Measurements from ENCODE around the gene HEPHL1. TPM values are rescaled to one million over a fixed set of nuclear protein-coding genes. Genes with fewer than 3 reads are reported as not detected.

HEPHL1 gene
- total RNA-seq, 1 experiment from 2014 or later = not detected

GRCh38 chr11:94010136-94010535 lies 11.0 kb upstream of the HEPHL1 start:
- H3K4me3 ChIP-seq (replicated peaks in 1 of 2; ENCODE audit: low read depth in 1 of 2, low read length in 2 of 2) = no peak overlapping the region
- no peaks in the 10 kb centered on the region for H3K9me2 ChIP-seq (ENCODE audit: insufficient read depth)
- no peak for ATAC-seq
- H3K27me3 ChIP-seq (ENCODE audit: insufficient read depth, low read length) = no peaks in the 10 kb centered on the region
- ChIA-PET CTCF (no interaction called here), POLR2A (no interaction called here), RAD21 (ENCODE audit: low non-redundant PET in 1 of 2, low total read pairs in 2 of 2, uncharacterized antibody in 2 of 2, unreplicated experiment in 2 of 2) (no interaction called here)
- H4K20me1 ChIP-seq (ENCODE audit: insufficient read depth) = no peaks in the 10 kb centered on the region
- no peaks in the 10 kb centered on the region for H3K4me1 ChIP-seq (ENCODE audit: control insufficient read depth in 1 of 2, insufficient read depth in 2 of 2, low read length in 2 of 2)
- H2AFZ ChIP-seq (ENCODE audit: low read depth, low read length, poor library complexity, severe bottlenecking) = no peak overlapping the region
- BruUV-seq (replicated peaks) = no TSS peak
- H3K9me3 ChIP-seq (ENCODE audit: control insufficient read depth in 1 of 2, insufficient read depth in 1 of 2, low read depth in 1 of 2, low read length in 2 of 2) = no peaks in the 10 kb centered on the region
- no peak for TF ChIP-seq ATF3 (IDR thresholded peaks at IDR 0.05)
- no peak for TF ChIP-seq JUND (IDR thresholded peaks at IDR 0.05)
- TF ChIP-seq EZH2phosphoT487 (IDR thresholded peaks at IDR 0.05; ENCODE audit: borderline replicate concordance) = no peak
- no peak for TF ChIP-seq YY1 (IDR thresholded peaks at IDR 0.05; ENCODE audit: extremely low read depth, insufficient replicate concordance, low read depth, low read length)
- no peak for TF ChIP-seq ELF1 (IDR thresholded peaks at IDR 0.05; ENCODE audit: borderline replicate concordance, low read depth)
- TF ChIP-seq ZNF274 (IDR thresholded peaks at IDR 0.05; ENCODE audit: low read depth, low read length) = no peak
- TF ChIP-seq FOSL1 (IDR thresholded peaks at IDR 0.05; ENCODE audit: low read depth) = no peak
- TF ChIP-seq RAD21 (IDR thresholded peaks at IDR 0.05; ENCODE audit: low read depth) = no peak
- TF ChIP-seq SIN3A (IDR thresholded peaks at IDR 0.05; ENCODE audit: low read depth) = no peak
- TF ChIP-seq ZFX (IDR thresholded peaks at IDR 0.05) = no peak
- no peak for TF ChIP-seq ZBTB33 (IDR thresholded peaks at IDR 0.05; ENCODE audit: extremely low read depth, insufficient replicate concordance, low read length)
- no peak for TF ChIP-seq REST (IDR thresholded peaks at IDR 0.05; ENCODE audit: low read depth)
- no peak for TF ChIP-seq EGR1 (IDR thresholded peaks at IDR 0.05; ENCODE audit: low read depth)
- TF ChIP-seq SP1 (IDR thresholded peaks at IDR 0.05; ENCODE audit: low read depth) = no peak
- TF ChIP-seq TCF7L2 (IDR thresholded peaks at IDR 0.05; ENCODE audit: borderline replicate concordance, extremely low read depth, insufficient read depth, insufficient read length) = no peak
- no peaks in the 10 kb centered on the region for H3K36me3 ChIP-seq (ENCODE audit: control insufficient read depth in 1 of 2, insufficient read depth in 2 of 2, low read length in 2 of 2)
- no peak overlapping the region for H3K4me2 ChIP-seq (ENCODE audit: low read length)
- H3K27ac ChIP-seq (ENCODE audit: low read depth, low read length) = no peak overlapping the region
- no peaks in the 10 kb centered on the region for H3K79me2 ChIP-seq (ENCODE audit: insufficient read depth, low read length)
- DNase-seq (ENCODE audit: low read depth, low spot score) = no peak
- no peak overlapping the region for H3K9ac ChIP-seq (ENCODE audit: low read length)
- intact Hi-C loops (cut with micrococcal nuclease) = no loop called here

Measured in HCT116 (cell line).